ENCODE measurements around the gene SDHB. TPM values are rescaled to one million over a fixed set of nuclear protein-coding genes. Genes with fewer than 3 reads are reported as not detected.
"Not testable (repeated sequence)": the region's sequence is repeated elsewhere in the genome, so short reads cannot be mapped to it uniquely, and the experiment has no call there.

SDHB gene
- polyA plus RNA-seq, 3 donors, result 116 to 275 (median 241) TPM

GRCh38 chr1:17065666-17066065 is 11.8 kb upstream of the SDHB start:
- Mint-ChIP-seq H3K36me3 (peaks cover 25 to 31% of the 10 kb centered on the region in 2 donors), H3K4me3 (peak overlapping the region in 1 of 2 donors; percentile 15)

GRCh38 chr1:17062751-17063150 is 8.9 kb upstream of the SDHB start:
- not testable (repeated sequence) for H3K36me3 Mint-ChIP-seq
- H3K27ac Mint-ChIP-seq, result peak overlapping the region; percentile 11 to 95 (median 87)

More at GRCh38 chr1:17065666-17066065, 11.8 kb upstream of the SDHB start:
- Histone ChIP-seq H3K36me3 (replicated peaks in 1 of 2; ENCODE audit: control insufficient read depth in 1 of 2, insufficient read depth in 2 of 2, low read length in 2 of 2) (peaks cover 24 to 25% of the 10 kb centered on the region in 2 donors), H3K27me3 (ENCODE audit: control insufficient read depth in 2 of 2, insufficient read depth in 2 of 2, low read length in 2 of 2) (no peaks in the 10 kb centered on the region), H3K79me2 (ENCODE audit: insufficient read depth, low read length) (no peaks in the 10 kb centered on the region), H4K20me1 (ENCODE audit: insufficient read depth, low read length) (no peaks in the 10 kb centered on the region), H3K4me2 (replicated peaks; ENCODE audit: extremely low read depth, low read length, poor library complexity, severe bottlenecking) (no peak overlapping the region), H2AFZ (ENCODE audit: insufficient read depth, low read depth, low read length, poor library complexity, severe bottlenecking) (peak overlapping the region; percentile 50), H3K9ac (ENCODE audit: insufficient read depth, low read length, poor library complexity, severe bottlenecking) (peak overlapping the region; percentile 22), H3K9me3 (replicated peaks in 1 of 2; ENCODE audit: control insufficient read depth in 1 of 2, insufficient read depth in 1 of 2, low read length in 2 of 2) (peaks cover 0 to 5% of the 10 kb centered on the region in 2 donors), H3K4me3 (replicated peaks in 1 of 3; ENCODE audit: low read depth in 2 of 3, low read length in 3 of 3) (peak overlapping the region in 1 of 3 experiments; percentile 19), H3K27ac (ENCODE audit: low read depth in 1 of 2, low read length in 2 of 2) (peak overlapping the region; percentile 83 to 84), H3K4me1 (ENCODE audit: control insufficient read depth in 1 of 2, insufficient read depth in 2 of 2, low read length in 2 of 2) (peaks cover 81 to 88% of the 10 kb centered on the region in 2 donors)
- intact Hi-C loops (cut with micrococcal nuclease), result loop anchor here (2.0 to 10.0 kb wide), 3 partner anchors 52 to 267 kb away; partner anchors contain the start of gene PADI2 (in 1 of the 2)
- 4% methylated on average over 3 of the region's 7 CpGs for WGBS (ENCODE audit: insufficient coverage)
- H3K27me3 Mint-ChIP-seq (ENCODE audit: low read depth in 3 of 3), result peaks cover 0 to 1% (median 0%) of the 10 kb centered on the region in 3 donors
- peak; percentile 2 for TF ChIP-seq CTCF (IDR thresholded peaks at IDR 0.05)
- H3K9me3 Mint-ChIP-seq, result peaks cover 0 to 7% (median 2%) of the 10 kb centered on the region in 7 donors
- peak; percentile 64 to 76 (median 75) for DNase-seq
- H3K4me1 Mint-ChIP-seq, result peaks cover 72% of the 10 kb centered on the region
- peak overlapping the region; percentile 95 to 99 (median 96) for H3K27ac Mint-ChIP-seq

More at GRCh38 chr1:17062751-17063150, 8.9 kb upstream of the SDHB start:
- DNase-seq, result peak in 1 of 3 donors; percentile 25
- not testable (repeated sequence) for H2AFZ ChIP-seq (ENCODE audit: insufficient read depth, low read depth, low read length, poor library complexity, severe bottlenecking); H3K4me3 ChIP-seq (replicated peaks in 1 of 3; ENCODE audit: low read depth in 2 of 3, low read length in 3 of 3); H3K4me3 Mint-ChIP-seq; H3K9me3 ChIP-seq (replicated peaks in 1 of 2; ENCODE audit: control insufficient read depth in 1 of 2, insufficient read depth in 1 of 2, low read length in 2 of 2); H3K36me3 ChIP-seq (replicated peaks in 1 of 2; ENCODE audit: control insufficient read depth in 1 of 2, insufficient read depth in 2 of 2, low read length in 2 of 2); H3K27me3 Mint-ChIP-seq (ENCODE audit: low read depth in 3 of 3); H3K9ac ChIP-seq (ENCODE audit: insufficient read depth, low read length, poor library complexity, severe bottlenecking); H3K79me2 ChIP-seq (ENCODE audit: insufficient read depth, low read length); H3K9me3 Mint-ChIP-seq; H4K20me1 ChIP-seq (ENCODE audit: insufficient read depth, low read length); H3K27me3 ChIP-seq (ENCODE audit: control insufficient read depth in 2 of 2, insufficient read depth in 2 of 2, low read length in 2 of 2)
- intact Hi-C loops (cut with micrococcal nuclease), result loop anchor here in 1 of 2 donors (5.0 to 10.0 kb wide), 2 partner anchors 58 to 340 kb away; no protein-coding TSS in a partner anchor
- Histone ChIP-seq H3K4me1 (ENCODE audit: control insufficient read depth in 1 of 2, insufficient read depth in 2 of 2, low read length in 2 of 2) (peaks cover 79 to 86% of the 10 kb centered on the region in 2 donors), H3K4me2 (replicated peaks; ENCODE audit: extremely low read depth, low read length, poor library complexity, severe bottlenecking) (peak overlapping the region; percentile 9), H3K27ac (ENCODE audit: low read depth in 1 of 2, low read length in 2 of 2) (peak overlapping the region in 1 of 2 donors; percentile 84)
- H3K4me1 Mint-ChIP-seq, result peaks cover 71% of the 10 kb centered on the region
- 62% methylated on average over 5 of the region's 7 CpGs for WGBS (ENCODE audit: insufficient coverage)

Data from CD14-positive monocyte (primary cell).